ENCODE data around the gene PDE6A. TPM values are rescaled to one million over a fixed set of nuclear protein-coding genes. Genes with fewer than 3 reads are reported as not detected.
A peak's percentile ranks its signal among the peaks of the same experiment; 100 is the strongest.

PDE6A gene
- total and polyA plus RNA-seq, 9 of the 15 experiments (the other 6 are each of a cell fraction or from before 2014, with no cell fraction given): 0.01 to 0.04 (median 0.01) TPM; not detected in 6

DNA sequence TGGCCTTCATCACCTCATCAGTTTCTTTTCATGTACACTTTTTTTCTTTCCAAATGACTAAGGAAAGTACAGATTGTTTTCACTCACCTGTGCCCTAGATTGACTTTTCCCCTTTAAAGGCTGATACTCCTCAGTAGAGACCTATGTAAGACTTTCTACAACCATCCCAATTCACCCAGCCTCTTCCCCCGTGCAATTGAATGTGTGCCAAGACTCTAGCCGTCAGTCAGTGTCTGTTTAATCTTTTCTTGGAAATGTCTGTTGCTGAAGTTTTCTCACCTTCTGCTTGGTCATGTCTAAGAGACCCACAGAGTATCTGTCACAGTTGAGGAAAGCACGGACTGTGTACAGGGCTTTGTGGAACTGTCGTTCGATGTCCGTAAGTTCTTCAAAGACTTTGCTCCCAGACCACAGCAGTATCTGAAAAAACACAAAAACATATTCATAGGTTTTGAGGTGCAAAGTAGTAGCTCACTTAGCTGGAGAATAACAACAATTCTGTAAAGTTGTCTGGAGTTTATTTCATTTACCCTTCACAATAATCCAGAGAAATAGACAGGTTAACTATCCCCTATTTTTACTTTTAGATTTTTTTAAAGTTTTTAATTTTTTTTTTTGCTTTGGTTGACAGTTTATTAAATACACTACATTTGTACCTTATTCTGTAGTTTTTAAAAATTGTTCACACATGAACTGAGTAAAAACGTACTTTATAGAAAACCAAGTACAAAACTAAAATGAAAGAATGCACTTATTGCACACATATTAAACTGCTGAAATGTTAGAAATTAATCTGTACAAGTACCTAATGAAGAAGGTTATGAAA lies 13.6 kb downstream of the PDE6A start (continued):
- TF ChIP-seq, protein P1, sequence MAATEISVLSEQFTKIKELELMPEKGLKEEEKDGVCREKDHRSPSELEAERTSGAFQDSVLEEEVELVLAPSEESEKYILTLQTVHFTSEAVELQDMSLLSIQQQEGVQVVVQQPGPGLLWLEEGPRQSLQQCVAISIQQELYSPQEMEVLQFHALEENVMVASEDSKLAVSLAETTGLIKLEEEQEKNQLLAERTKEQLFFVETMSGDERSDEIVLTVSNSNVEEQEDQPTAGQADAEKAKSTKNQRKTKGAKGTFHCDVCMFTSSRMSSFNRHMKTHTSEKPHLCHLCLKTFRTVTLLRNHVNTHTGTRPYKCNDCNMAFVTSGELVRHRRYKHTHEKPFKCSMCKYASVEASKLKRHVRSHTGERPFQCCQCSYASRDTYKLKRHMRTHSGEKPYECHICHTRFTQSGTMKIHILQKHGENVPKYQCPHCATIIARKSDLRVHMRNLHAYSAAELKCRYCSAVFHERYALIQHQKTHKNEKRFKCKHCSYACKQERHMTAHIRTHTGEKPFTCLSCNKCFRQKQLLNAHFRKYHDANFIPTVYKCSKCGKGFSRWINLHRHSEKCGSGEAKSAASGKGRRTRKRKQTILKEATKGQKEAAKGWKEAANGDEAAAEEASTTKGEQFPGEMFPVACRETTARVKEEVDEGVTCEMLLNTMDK (IDR thresholded peaks at IDR 0.05; ENCODE audit: borderline replicate concordance, insufficient read depth, low read depth, low read length, poor library complexity, severe bottlenecking): no peak
- TF ChIP-seq POLR3A (IDR thresholded peaks at IDR 0.05; ENCODE audit: borderline replicate concordance, extremely low read depth, insufficient read depth, insufficient read length) (no peak), STAT5B (CRISPR knock-in tag; IDR thresholded peaks at IDR 0.05) (no peak), BHLHE40 (IDR thresholded peaks at IDR 0.05; ENCODE audit: low read length) (no peak; the same call in 1 of the 2 replicates), MYBL2 (IDR thresholded peaks at IDR 0.05; ENCODE audit: low read depth) (no peak), MYBL2 (CRISPR knock-in tag; IDR thresholded peaks at IDR 0.05; ENCODE audit: borderline replicate concordance) (no peak), XRCC5 (IDR thresholded peaks at IDR 0.05; ENCODE audit: low read depth, low read length) (no peak), NBN (IDR thresholded peaks at IDR 0.05; ENCODE audit: low read depth) (peak; percentile 55), RREB1 (CRISPR knock-in tag; IDR thresholded peaks at IDR 0.05) (no peak), TCF7L2 (IDR thresholded peaks at IDR 0.05; ENCODE audit: low read depth, low read length) (no peak), RFX7 (CRISPR knock-in tag; IDR thresholded peaks at IDR 0.05) (no peak), ZNF212 (CRISPR knock-in tag; IDR thresholded peaks at IDR 0.05) (no peak), ARNT (IDR thresholded peaks at IDR 0.05) (peak in 1 of 2 experiments; percentile 46; a peak in 1 of 4 replicates), MAFG (tag; conservative IDR thresholded peaks at IDR 0.05) (0 out of 2 replicates have a peak, but pooled peaks have one; percentile 29), ETV5 (CRISPR knock-in tag; IDR thresholded peaks at IDR 0.05; ENCODE audit: low read depth) (0 out of 2 replicates have a peak, but pooled peaks have one; percentile 35), RB1 (IDR thresholded peaks at IDR 0.05; ENCODE audit: low read depth) (no peak), HDAC8 (tag; IDR thresholded peaks at IDR 0.05) (no peak)
- TF ChIP-seq, protein P2, sequence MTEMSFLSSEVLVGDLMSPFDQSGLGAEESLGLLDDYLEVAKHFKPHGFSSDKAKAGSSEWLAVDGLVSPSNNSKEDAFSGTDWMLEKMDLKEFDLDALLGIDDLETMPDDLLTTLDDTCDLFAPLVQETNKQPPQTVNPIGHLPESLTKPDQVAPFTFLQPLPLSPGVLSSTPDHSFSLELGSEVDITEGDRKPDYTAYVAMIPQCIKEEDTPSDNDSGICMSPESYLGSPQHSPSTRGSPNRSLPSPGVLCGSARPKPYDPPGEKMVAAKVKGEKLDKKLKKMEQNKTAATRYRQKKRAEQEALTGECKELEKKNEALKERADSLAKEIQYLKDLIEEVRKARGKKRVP (CRISPR knock-in tag; IDR thresholded peaks at IDR 0.05): no peak
